Measurements from ENCODE around the gene PAF1. TPM values are rescaled to one million over a fixed set of nuclear protein-coding genes. Genes with fewer than 3 reads are reported as not detected.

The PAF1 gene
- total and polyA plus RNA-seq, 2 donors (not counting 3 experiments of a cell fraction or from before 2014, with no cell fraction given) = 55.1 to 90.8 TPM

- dilution Hi-C loops (cut with MboI; ENCODE audit: extremely low pct_ligation_motif_present, low sequenced_read_pairs) (no loop called here), intact Hi-C loops (cut with micrococcal nuclease) (no loop called here)
- Histone ChIP-seq H4K20me1 (replicated peaks; ENCODE audit: control insufficient read depth, extremely low read depth, insufficient read depth, low read length) (no peaks in the 10 kb centered on the region), H3K79me2 (ENCODE audit: control insufficient read depth, insufficient read depth, low read length) (no peaks in the 10 kb centered on the region), H3K4me3 (replicated peaks in 1 of 3; ENCODE audit: insufficient read depth in 1 of 3, low read depth in 1 of 3, low read length in 3 of 3) (no peak overlapping the region), H3K9me3 (replicated peaks; ENCODE audit: control insufficient read depth, insufficient read depth, low read length) (no peaks in the 10 kb centered on the region), H3K36me3 (ENCODE audit: control insufficient read depth in 2 of 2, extremely low read depth in 1 of 2, insufficient read depth in 2 of 2, low read length in 2 of 2) (peaks cover 0 to 6% of the 10 kb centered on the region in 2 experiments), H3K9me1 (replicated peaks; ENCODE audit: control insufficient read depth, extremely low read depth, insufficient read depth, low read length) (no peaks in the 10 kb centered on the region), H2AFZ (ENCODE audit: low read depth, low read length) (no peak overlapping the region), H3K4me1 (ENCODE audit: control insufficient read depth, extremely low read depth, insufficient read depth, low read length) (peaks cover 20% of the 10 kb centered on the region), H3K27me3 (ENCODE audit: control insufficient read depth in 2 of 2, insufficient read depth in 2 of 2, low read length in 2 of 2) (no peaks in the 10 kb centered on the region), H3K4me2 (ENCODE audit: insufficient read depth, low read length) (no peak overlapping the region), H3K27ac (ENCODE audit: insufficient read depth, low read depth, low read length) (no peak overlapping the region), H3K9ac (replicated peaks; ENCODE audit: extremely low read depth, insufficient read depth, low read length) (no peak overlapping the region)
- ChIA-PET POLR2A (interaction anchor here (0.8 to 1.4 kb wide), 2 partner anchors 9 to 11 kb away, joined by 3 read pairs; partner anchors contain the start of genes MED29 and PAF1), CTCF (interaction anchor here (2.9 kb wide), 1 partner anchor 12 kb away, joined by 22 read pairs; the partner anchor contains the start of gene PLEKHG2)
- TF ChIP-seq POLR2A (IDR thresholded peaks at IDR 0.05; ENCODE audit: low read depth, low read length) (no peak), EZH2 (IDR thresholded peaks at IDR 0.05; ENCODE audit: borderline replicate concordance, low read depth, low read length, severe bottlenecking) (no peak), FOS (IDR thresholded peaks at IDR 0.05; ENCODE audit: borderline replicate concordance, insufficient read depth, low read length) (no peak), JUN (IDR thresholded peaks at IDR 0.05; ENCODE audit: borderline replicate concordance, insufficient read depth, insufficient read length, low read depth) (no peak), MAX (IDR thresholded peaks at IDR 0.05; ENCODE audit: insufficient read depth, insufficient read length) (no peak), GATA2 (IDR thresholded peaks at IDR 0.05; ENCODE audit: insufficient read depth, insufficient read length, low read depth, low read length) (no peak), POLR2AphosphoS5 (IDR thresholded peaks at IDR 0.05; ENCODE audit: insufficient read depth, low read depth, low read length) (no peak), MYC (IDR thresholded peaks at IDR 0.05; ENCODE audit: low read depth, low read length) (no peak)
- no TSS peak for BruUV-seq (replicated peaks)
- DNase-seq (ENCODE audit: low read depth, low spot score) (no peak), FAIRE-seq (no peak)
Observed at GRCh38 chr19:39400061-39400460, 9.2 kb upstream of the PAF1 start.

DNA sequence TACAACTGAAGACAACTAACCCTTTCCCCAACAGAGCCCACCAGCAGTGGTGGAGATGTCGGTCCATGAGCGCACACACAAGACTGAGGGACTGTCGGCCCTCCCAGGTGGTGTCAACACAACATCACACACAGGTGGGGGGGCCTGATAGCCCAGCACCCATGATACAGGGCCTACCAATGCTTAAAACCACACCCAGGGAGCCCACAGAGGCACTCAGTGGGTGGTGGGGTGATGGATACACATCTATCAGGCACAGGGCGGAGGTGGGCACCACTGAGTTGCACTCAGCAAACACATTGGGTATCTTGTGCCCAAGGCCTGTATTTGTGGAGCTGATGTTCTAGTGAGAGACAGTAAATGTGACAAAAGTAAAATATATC is 8.8 kb upstream of the PAF1 start:
- Histone ChIP-seq H3K27ac (ENCODE audit: insufficient read depth, low read depth, low read length) (no peak overlapping the region), H3K4me2 (ENCODE audit: insufficient read depth, low read length) (no peak overlapping the region), H3K4me3 (replicated peaks in 1 of 3; ENCODE audit: insufficient read depth in 1 of 3, low read depth in 1 of 3, low read length in 3 of 3) (no peak overlapping the region), H3K79me2 (ENCODE audit: control insufficient read depth, insufficient read depth, low read length) (no peaks in the 10 kb centered on the region), H2AFZ (ENCODE audit: low read depth, low read length) (no peak overlapping the region), H3K9ac (replicated peaks; ENCODE audit: extremely low read depth, insufficient read depth, low read length) (no peak overlapping the region), H3K27me3 (ENCODE audit: control insufficient read depth in 2 of 2, insufficient read depth in 2 of 2, low read length in 2 of 2) (no peaks in the 10 kb centered on the region), H3K9me3 (replicated peaks; ENCODE audit: control insufficient read depth, insufficient read depth, low read length) (no peaks in the 10 kb centered on the region), H3K36me3 (ENCODE audit: control insufficient read depth in 2 of 2, extremely low read depth in 1 of 2, insufficient read depth in 2 of 2, low read length in 2 of 2) (peaks cover 0 to 7% of the 10 kb centered on the region in 2 experiments), H4K20me1 (replicated peaks; ENCODE audit: control insufficient read depth, extremely low read depth, insufficient read depth, low read length) (no peaks in the 10 kb centered on the region), H3K4me1 (ENCODE audit: control insufficient read depth, extremely low read depth, insufficient read depth, low read length) (peaks cover 20% of the 10 kb centered on the region), H3K9me1 (replicated peaks; ENCODE audit: control insufficient read depth, extremely low read depth, insufficient read depth, low read length) (no peaks in the 10 kb centered on the region)
- no TSS peak for BruUV-seq (replicated peaks)
- dilution Hi-C loops (cut with MboI; ENCODE audit: extremely low pct_ligation_motif_present, low sequenced_read_pairs) = no loop called here
- no peak for DNase-seq (ENCODE audit: low read depth, low spot score)
- CTCF ChIA-PET = interaction anchor here (2.9 to 4.5 kb wide), 2 partner anchors 12 kb away, joined by 22 to 147 read pairs; partner anchors contain the start of gene PLEKHG2
- TF ChIP-seq GATA2 (IDR thresholded peaks at IDR 0.05; ENCODE audit: insufficient read depth, insufficient read length, low read depth, low read length) = no peak
- TF ChIP-seq FOS (IDR thresholded peaks at IDR 0.05; ENCODE audit: borderline replicate concordance, insufficient read depth, low read length) = no peak
- no peak for TF ChIP-seq CTCF (IDR thresholded peaks at IDR 0.05; ENCODE audit: extremely low read depth in 1 of 2, insufficient read depth in 1 of 2, low read depth in 1 of 2, low read length in 2 of 2)
- TF ChIP-seq EZH2 (IDR thresholded peaks at IDR 0.05; ENCODE audit: borderline replicate concordance, low read depth, low read length, severe bottlenecking) = no peak
- TF ChIP-seq POLR2AphosphoS5 (IDR thresholded peaks at IDR 0.05; ENCODE audit: insufficient read depth, low read depth, low read length) = no peak
- no peak for TF ChIP-seq POLR2A (IDR thresholded peaks at IDR 0.05; ENCODE audit: low read depth, low read length)
- TF ChIP-seq MYC (IDR thresholded peaks at IDR 0.05; ENCODE audit: low read depth, low read length) = no peak
- no peak for TF ChIP-seq JUN (IDR thresholded peaks at IDR 0.05; ENCODE audit: borderline replicate concordance, insufficient read depth, insufficient read length, low read depth)
- no peak for TF ChIP-seq MAX (IDR thresholded peaks at IDR 0.05; ENCODE audit: insufficient read depth, insufficient read length)
- intact Hi-C loops (cut with micrococcal nuclease) = no loop called here
- POLR2A ChIA-PET = interaction anchor here (0.8 kb wide), 1 partner anchor 9 kb away, joined by 3 read pairs; the partner anchor contains the start of genes MED29 and PAF1
- FAIRE-seq = no peak

Data from endothelial cell of umbilical vein (primary cell).